COLO829 (cell line): ENCODE measurements around the gene CCKAR.

Experiments used
- DNase-seq: peaks from one replicate; pipeline ENCODE4 v3.0.0; 2012; ENCODE audit warnings: low spot score

CCKAR gene

DNA sequence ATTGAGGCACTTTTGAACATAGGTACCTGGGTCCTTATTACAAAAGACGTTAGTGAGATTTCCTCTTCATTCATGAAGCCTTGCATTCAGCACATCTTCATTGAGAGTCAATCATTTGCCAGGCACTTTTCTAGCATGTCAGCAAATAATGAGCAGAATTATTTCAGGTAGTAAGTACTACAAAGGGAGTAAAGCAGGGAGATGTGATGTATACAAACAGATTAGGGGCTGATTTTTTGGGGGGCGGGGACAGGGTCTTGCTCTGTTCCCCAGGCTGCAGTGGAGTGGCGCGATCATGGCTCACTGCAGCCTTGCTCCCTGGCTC lies 638 bp upstream of the CCKAR start:
- DNase-seq, result no peak

DNA sequence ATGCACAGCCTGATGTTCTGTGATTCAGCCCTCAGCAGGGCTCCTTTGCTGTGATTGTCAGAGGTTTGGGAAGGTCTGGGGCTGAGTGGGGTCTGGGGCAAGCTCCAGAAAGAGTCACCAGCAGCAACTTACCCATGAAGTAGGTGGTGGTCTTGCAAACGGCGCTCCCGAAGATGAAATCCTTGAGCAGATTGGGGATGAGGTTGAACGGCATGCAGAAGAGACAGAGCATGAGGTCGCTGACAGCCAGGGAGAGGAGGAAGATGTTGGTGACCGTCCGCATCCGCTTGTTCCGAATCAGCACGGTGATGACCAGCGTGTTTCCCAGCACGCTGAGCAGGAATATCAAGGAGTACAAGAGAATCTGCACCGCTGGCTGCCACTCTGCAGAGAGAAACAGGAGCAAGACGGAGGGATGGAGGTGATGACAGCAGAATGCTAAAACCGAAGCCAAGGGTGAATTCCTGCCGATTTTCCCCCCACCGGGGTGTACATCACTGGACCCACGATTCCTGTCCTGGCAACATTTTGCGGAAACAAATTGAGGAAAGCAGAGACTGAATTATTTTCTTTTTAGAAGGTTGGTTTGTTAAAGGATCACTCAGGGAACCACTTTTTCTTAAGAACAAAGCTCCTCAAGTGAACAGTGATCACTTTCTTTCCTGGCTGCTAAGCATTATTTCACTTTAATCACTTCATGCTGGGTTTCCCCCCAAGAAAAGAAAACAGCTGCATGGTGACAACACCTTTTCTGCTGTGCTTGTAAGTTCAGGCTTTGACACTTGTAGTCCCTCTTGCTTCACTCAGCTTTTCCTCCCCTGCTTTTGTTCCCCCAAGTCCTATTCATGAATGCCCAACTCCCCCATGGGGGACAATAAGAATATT lies 941 bp downstream of the CCKAR start:
- no peak for DNase-seq

DNA sequence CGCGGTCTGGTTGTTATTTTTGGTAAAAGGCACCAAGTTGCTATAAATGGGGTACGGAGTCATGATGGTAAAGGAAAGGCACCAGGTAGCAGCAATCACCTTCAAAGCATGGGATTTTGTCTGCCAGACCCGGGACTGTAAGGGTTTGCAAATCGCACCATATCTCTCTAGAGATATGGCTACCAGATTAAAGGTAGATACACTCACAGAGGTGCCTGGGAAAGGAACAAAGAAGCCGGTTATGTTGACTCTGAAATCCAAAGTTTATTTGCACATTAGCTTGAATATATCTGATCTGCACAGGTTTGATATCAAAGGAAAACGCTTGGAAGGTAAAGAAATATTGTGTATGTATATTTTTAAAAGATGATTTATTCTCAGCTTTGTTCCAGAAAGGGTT lies 4.6 kb downstream of the CCKAR start:
- no peak for DNase-seq

DNA sequence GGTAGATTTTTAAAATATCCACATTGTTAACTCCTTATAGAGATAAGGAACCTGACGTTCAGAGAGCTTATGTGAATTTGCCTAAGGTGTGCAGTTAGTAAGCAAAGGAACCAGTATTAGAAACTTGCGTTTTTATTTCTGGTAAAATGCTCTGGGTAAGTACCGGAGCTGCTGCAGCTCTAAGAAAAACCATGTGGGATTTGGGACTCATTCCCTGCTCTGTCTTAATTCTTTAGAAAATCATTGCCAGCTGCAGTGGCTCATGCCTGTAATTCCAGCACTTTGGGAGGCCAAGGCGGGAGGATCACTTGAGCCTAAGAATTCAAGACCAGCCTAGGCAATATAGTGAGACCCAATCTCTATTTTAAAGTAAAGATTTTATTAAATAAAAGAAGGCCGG lies 5.8 kb downstream of the CCKAR start:
- no peak for DNase-seq

DNA sequence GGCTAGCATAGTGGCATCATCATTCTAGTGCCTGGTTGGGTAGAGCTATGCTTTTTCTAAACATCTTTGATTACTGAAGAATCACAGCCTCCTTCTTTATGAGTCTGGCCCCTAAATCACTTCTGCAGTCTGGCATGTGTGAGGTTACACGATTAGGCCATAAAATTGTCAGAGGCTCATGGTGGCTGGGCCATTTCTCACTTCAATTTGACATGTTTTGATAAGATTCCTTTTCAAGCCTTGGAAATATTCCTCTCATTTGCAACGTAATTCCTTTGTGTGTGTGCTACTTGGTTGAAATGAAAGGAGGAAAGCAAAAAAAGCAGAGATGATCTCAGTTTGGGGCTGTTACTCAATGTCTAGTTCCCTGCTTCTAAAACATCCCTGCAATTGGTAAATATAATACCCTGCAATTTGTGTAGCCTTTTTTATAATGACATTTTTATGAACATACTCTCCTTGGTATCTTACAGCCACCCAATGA lies 6.2 kb downstream of the CCKAR start:
- no peak for DNase-seq

DNA sequence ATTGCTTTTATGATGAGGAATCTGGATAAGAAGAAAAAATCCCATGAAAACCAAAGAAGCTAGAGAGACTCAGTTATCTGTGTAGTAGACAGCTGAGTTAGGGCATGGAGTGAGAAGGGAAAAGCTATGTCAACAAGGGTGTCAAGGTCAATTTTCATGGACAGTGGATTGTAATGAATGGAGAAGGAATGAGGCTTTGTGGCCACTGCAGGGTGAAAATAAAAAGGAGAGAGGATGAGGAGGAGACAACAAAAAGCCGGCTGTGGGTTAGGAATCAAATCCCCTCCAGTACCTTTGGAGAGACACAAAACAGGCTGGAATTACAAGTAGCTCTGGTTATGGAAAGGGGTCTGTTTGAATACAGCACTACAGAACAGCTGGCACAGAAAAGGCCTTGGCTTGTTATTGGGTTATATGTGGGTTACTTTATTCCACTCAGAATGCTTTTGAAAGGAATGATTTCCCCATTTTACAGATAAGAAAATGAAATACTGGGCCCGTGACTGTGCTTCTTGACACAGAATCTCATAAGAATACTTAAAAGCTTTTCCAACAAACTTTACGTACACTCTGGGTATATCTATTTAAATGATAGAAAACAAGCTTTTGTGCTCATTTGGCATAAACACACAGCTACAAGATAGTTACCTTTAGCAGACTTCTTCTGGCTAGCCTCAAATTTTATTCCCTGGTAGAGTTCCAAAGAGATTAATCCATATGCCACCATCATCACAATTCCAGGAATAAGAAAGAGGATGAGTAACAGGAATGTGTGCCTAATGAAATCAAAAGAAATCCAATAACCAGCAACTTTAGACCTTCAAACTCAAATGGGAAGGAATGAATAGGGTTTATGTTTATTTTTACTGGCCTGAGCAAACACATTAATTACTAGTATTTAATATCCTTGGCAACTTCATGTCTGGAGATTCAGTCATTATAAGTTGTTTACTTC lies 7.5 kb downstream of the CCKAR start:
- DNase-seq, result no peak

DNA sequence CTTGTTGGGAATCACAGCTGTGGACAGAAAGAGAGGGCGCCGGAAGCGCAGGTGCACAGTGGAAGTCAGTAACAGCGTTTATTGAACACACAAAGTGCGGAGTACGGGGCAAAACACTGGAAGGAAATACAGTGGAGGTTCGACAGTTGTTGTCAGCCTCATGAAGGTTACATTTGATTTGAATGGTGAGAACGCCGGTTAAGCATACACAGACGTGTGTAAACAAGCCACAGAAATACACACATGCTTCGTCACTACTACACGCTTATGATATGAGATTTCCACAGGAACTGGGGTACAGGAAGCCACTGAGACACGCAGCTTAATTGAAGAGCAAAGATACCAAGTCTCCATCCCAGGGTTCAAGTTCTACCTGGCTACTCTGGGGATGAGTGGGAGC lies 12.0 kb downstream of the CCKAR start:
- no peak for DNase-seq

DNA sequence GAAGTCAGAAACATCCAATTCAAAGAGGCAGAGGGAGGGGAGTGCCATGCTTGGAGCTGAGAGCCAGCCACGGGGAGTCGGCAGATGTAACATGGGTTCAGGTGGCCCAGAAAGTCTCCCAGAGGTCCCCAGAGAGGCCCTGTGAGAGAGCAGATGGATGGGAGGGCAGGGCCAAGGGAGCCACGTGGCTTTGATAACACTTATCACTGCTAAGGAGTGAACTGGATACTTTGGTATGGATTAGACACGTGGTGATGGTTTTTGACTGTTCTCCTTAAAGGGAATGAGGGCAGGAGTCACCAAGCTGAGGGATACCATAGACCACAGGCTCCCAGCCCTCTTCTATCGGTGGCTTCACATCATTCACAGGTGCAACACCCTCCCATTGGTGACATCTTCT lies 13.7 kb downstream of the CCKAR start:
- no peak for DNase-seq

DNA sequence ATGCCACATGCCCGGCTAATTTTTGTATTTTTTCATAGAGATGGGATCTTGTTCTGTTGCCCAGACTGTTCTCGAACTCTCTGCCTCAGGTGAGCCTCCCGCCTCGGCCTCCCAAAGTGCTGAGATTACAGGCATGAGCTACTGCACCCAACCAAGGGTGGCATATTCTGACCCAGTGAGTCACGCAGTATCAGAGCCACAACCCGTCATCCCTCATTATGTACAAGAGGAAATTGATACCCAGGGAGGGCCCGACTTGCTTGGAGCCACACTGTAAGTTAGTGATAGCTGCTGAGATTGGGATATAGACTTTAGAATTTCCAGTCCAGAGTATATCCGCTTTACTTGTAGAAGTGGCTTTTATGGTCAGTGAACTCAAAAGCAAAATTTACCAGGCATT lies 14.6 kb downstream of the CCKAR start:
- DNase-seq, result no peak

DNA sequence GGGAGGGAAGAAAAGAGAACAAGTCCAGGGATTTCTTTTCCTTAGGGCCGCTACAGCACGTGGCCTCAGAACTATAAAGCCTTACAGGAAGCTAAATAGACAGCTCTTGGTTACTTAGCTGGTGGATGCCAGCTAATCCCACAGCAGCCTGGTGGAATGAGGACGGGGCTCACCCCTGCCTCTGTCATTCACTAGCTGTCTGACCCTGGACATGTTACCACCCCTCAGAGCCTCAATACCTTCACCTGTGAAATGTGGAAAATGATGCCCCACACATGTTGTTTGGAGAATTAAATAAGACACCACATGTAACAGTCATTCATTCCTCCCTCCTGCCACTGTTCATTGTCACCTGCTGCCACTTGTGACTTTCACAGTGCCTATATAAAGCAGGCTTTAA lies 15.7 kb downstream of the CCKAR start:
- DNase-seq, result no peak

DNA sequence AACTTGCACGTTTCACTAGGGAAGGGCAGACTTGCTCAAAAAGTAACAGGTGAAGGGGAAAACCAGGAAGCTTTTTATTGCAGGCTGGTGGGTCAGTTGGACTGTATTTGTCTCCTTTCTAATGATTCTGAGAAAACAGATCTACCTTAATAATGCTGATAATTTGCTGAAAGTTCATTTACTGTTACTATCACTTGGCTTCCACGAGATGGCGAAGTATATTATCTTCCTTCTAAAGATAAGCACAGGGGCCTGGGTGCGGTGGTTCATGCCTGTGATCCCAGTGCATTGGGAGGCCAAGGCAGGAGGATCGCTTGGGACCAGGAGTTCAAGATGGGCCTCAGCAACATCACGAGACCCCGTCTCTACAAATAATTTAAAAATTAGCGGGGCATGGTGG lies 16.4 kb downstream of the CCKAR start:
- no peak for DNase-seq

DNA sequence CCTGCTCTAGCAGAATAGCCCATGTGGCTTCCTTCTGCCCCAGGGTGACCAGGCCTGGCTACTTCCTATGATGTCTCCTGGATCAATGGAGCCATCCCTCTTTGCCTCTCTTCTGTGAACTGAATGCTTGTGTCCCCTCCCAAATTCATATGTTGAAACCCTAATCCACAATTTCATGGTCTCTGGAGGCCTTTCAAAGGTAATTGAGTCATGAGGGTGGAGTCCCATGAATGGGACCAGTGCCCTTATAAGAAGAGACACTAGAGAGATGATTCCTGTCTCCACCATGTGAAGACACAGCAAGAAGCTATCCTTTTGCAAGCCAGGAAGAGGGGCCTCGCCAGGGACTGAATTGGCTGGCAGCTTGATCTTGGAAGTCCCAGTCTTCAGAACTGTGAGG lies 18.4 kb downstream of the CCKAR start:
- no peak for DNase-seq

DNA sequence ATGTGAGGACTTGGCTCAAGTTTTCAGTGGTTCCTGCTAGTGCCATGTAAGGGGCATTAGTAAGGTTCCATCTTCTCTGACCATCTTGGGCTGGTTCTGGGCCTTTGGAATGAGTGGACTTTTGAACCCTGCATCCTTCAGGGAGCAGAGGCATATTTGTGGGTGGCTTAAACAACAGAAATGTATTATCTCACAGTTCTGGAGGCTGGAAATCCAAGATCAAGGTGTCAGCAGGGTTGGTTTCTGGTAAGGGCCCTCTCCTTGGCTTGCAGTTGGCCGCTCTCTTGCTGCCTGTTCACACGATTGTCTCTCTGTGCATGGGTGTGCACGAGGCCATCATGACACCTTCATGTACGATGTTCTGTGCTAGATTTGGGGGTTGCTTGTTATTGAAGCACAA lies 21.3 kb downstream of the CCKAR start:
- no peak for DNase-seq

DNA sequence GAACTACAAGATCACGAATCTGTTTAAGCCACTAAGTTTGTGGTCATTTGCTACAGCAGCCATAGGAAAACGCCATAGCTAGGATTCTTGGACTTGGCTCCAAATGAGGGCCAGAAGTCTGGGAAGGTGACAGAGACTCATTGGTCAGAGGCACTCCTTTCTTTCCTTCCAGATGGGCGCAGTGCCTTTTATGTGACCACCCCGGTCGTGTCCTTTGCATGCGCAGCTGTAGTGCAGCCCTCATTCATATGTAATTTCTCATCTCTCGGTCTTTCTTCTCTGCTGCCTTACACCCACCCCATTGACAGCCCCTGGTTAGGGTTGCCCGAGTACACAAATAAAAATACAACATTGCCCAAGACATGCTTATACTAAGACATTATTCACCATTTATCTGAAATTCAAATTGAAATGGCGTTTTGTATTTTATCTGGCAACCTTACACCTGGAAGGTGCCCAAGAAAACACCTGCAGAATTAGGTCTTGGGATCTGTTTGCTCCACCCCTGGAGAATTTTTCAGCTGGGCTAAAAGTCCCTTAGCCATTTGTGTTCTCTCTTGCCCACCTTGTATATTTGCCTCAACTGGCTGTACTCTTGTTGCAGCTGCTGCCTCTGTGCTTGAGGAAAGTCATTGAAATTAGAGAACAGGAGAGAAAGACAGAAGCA lies 21.9 kb downstream of the CCKAR start:
- DNase-seq, result no peak

DNA sequence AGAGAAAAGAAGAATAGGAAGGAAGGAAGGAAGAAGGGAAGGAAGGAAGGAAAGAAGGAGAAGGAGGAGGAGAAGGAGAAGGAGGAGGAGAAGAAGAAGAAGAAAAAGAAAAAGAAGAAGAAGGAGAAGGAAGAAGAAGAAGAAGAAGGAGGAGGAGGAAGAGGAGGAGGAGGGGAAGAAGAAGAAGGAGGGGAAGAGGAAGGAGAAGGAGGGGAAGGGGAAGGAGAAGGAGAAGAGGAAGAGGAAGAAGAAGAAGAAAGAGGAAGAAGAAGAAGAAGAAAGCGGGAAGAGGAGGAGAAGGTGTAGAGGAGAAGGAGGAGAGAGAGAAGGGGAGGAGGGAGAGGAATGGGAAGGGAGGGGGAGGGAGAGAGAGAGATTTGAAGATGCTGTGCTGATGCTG lies 22.6 kb downstream of the CCKAR start:
- no peak for DNase-seq

DNA sequence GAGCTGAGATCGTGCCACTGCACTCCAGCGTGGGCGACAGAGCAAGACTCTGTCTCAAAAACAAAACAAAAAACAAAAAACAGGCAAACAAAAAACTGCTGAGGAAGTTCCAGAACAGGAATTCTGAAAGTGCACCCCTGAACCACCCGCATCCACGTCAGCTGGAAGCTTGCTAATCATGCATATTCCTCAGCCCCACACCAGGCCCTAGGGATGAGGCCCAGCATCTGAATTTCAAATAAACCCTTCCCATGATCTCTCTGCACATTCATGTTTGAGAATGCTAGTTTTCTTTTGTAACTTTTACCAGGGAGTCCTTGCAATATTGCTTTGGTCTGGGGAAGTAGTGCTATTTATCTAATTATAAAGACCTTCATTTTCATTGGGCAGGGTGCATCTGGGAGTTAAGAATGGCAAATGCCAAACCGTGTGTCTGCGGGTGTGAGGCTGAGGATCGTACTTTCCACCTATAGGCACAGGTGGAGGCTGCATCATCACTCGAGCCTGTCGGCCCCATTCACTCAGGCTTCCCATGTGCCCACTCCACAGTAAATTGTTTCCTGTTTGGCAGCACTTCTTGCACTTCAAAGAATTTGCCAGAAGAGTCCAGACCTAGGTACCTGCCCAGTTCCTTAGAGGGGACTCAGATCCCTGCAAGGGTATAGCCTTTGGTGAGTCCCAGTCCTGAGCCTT lies 23.6 kb downstream of the CCKAR start:
- no peak for DNase-seq

DNA sequence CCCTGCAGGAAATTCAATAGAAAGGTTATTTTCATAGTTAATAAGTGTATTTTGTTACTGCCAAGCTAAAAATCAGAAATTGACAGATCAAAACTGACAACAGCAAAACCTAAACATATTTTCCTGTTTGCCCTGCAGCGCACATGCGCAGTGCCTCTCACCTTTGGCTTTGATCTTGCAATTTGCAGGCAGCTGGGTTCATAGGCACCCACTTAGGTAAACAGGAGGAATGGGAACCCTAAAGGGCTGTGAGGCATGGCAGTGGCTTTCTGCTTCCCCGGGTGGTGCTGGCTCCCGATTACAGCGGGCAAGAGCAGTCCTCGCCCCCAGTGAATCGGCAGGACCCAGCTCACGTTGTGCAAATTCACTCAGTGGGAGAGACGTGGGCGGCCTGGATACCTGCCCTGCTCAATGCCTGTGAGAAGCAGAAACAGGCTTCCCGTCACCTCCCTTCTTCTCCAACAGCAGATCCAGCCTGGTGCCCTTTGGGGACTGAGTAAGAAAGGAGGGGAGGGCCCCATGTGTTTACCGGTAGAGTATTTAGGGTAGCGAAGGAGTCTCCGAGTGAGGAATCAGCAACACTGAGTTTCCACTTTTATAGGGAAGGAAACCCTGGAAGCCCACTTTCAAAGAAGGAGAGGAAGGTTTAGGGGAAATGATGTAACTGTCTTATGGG lies 25.7 kb downstream of the CCKAR start:
- DNase-seq, result no peak

DNA sequence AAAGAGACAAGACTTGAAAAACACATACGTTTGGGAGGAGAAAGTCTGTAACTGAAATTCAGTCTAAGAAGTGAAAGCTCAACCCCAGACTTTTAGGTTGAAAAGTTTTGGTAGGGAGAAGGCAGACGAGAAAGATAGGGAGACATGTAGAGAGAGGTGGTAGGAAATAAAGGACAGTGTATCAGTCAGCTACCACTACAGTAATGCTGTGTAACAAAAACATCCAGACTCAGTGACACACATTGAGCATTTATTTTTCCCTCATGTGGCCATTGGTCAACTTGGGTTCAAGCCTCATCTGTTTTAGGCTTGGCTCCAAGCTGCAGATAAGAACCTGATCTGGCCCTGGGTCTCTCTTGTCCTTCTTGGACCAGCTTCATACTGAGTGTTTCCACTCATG lies 26.9 kb downstream of the CCKAR start:
- DNase-seq, result no peak

DNA sequence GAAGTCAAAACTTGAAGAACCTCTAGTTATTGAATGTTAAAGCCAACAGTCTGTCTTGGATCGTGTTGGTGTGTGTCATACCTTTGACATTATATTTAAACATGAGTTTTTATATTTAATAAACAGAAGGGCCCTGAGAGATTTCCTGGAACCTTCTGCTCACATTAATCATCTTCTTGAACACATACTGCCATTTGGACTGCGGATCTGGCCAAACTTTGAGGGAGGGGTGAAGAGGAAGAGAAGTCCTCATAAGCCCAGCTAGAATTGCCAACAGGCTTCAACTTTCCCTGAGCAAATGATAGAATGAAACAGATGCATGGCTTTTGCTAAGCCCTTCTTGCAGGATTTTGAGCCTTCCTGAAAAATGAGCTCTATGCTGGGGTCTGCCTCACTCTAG lies 27.4 kb downstream of the CCKAR start:
- no peak for DNase-seq

DNA sequence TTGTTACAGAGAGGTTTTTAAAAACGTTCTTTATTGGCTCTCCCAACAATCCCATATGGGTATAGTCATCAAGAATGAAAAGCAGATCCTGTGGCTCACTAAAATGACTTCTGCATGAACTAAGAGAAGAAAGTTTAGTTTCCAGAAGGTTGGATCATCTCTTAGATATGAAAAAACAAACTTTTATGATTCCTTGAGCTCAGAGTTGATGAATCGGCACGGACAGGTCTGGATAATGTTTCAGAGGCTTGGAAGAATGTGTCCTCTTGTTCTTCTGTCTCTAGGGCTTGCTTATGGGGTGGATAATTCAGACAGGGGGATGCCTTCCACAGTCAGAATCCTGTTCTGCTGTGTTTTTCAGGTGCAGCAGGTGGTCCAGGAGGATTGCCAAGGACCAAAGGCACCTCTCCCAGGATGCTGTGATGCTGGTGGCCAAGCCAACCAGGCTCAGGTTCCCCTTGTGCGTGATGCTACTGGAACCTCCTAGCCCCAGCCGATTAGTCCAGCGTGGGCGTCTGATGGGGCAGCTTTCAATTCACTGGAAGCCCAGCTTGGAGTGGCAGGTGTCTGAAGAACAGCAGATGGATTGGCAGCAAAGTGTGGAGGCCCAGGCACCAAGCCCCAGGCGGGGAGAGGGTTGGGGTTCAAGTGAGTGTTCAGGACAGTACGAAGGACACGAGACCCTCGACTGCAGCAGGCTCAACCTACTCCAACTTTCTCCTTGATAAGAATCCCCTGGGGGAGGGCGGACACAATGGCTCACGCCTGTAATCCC lies 30.3 kb downstream of the CCKAR start:
- no peak for DNase-seq
